PC-3 (cell line): ENCODE results near the gene THSD7A. TPM values are rescaled to one million over a fixed set of nuclear protein-coding genes. Genes with fewer than 3 reads are reported as not detected.

Experiments used
- ATAC-seq: fragments of 200-7000 bp; cut with Tn5 transposase; 2 replicates; pipeline ENCODE4 v1.9.1; 2020; ENCODE audit warnings: mild to moderate bottlenecking, moderate library complexity
- BruUV-seq: library from RNA; stranded (reverse); fragments of 400-500 nt; replicated peaks from 2 replicates; lab custom pipeline; 2021; lab: Mats Ljungman, UMichigan
- CTCF ChIA-PET: fragments of 300-600 bp; sonication (Branson Sonifier 250); formaldehyde crosslinking; loops from one replicate; lab custom pipeline; 2022; ENCODE audit warnings: antibody characterized with exemption; lab: Charles Lee
- POLR2A ChIA-PET: fragments of 300-600 bp; sonication (Branson Sonifier 250); formaldehyde crosslinking; loops from one replicate; lab custom pipeline; 2022; ENCODE audit warnings: antibody characterized with exemption; ENCODE audit not compliant: unreplicated experiment; lab: Charles Lee
- DNase-seq: peaks from one replicate; pipeline ENCODE4 v3.0.0-alpha.2; 2015
- H2AFZ ChIP-seq: fragments of 300-600 bp; sonication (generic); 2 replicates; pipeline ENCODE4 v1.6.0; 2016; ENCODE audit warnings: antibody characterized with exemption, low read length
- H3F3A ChIP-seq: fragments of 300-600 bp; sonication (generic); one replicate; pipeline ENCODE4 v1.6.0; 2017; ENCODE audit warnings: antibody characterized with exemption, low read length, control low read depth, mild to moderate bottlenecking; ENCODE audit not compliant: unreplicated experiment
- H3K27ac ChIP-seq: fragments of 300-600 bp; sonication (generic); 2 replicates; pipeline ENCODE4 v1.5.1; 2016; ENCODE audit warnings: mild to moderate bottlenecking, low read length
- H3K27me3 ChIP-seq: fragments of 300-600 bp; sonication (generic); 2 replicates; pipeline ENCODE4 v1.6.1; 2016; ENCODE audit warnings: low read length, mixed read lengths
- H3K36me3 ChIP-seq: fragments of 300-600 bp; sonication (generic); 2 replicates; pipeline ENCODE4 v1.6.1; 2016; ENCODE audit warnings: low read depth, mixed run types, low read length, mixed read lengths
- H3K4me1 ChIP-seq: fragments of 300-600 bp; sonication (generic); 2 replicates; pipeline ENCODE4 v1.5.1; 2016; ENCODE audit warnings: low read length; ENCODE audit not compliant: insufficient read depth
- H3K4me2 ChIP-seq: fragments of 300-600 bp; sonication (generic); 2 replicates; pipeline ENCODE4 v1.6.0; 2016; ENCODE audit warnings: low read length
- H3K4me3 ChIP-seq: fragments of 300-600 bp; sonication (generic); 2 replicates; pipeline ENCODE4 v1.5.1; 2016; ENCODE audit warnings: mild to moderate bottlenecking, low read length, mixed read lengths
- H3K79me2 ChIP-seq: fragments of 300-600 bp; sonication (generic); 2 replicates; pipeline ENCODE4 v1.6.1; 2017; ENCODE audit warnings: low read length, mixed read lengths
- H3K9ac ChIP-seq: fragments of 300-600 bp; sonication (generic); 2 replicates; pipeline ENCODE4 v1.6.0; 2016; ENCODE audit warnings: mild to moderate bottlenecking, low read length
- H3K9me2 ChIP-seq: fragments of 300-600 bp; sonication (generic); replicated peaks from 2 replicates; pipeline ENCODE4 v1.6.1; 2016; ENCODE audit warnings: mixed run types, low read length, mixed read lengths
- H3K9me3 ChIP-seq: fragments of 300-600 bp; sonication (generic); 2 replicates; pipeline ENCODE4 v1.6.1; 2016; ENCODE audit warnings: low read length, mixed read lengths
- H4K20me1 ChIP-seq: fragments of 300-600 bp; sonication (generic); 2 replicates; pipeline ENCODE4 v1.6.1; 2016; ENCODE audit warnings: low read length, mixed read lengths
- CTCF ChIP-seq: fragments of 300-600 bp; sonication (generic); conservative IDR thresholded peaks from 2 replicates; pipeline ENCODE4 v1.5.1; 2017; ENCODE audit warnings: antibody characterized with exemption, low read depth, mild to moderate bottlenecking, low read length
- EZH2 ChIP-seq: fragments of 300-600 bp; sonication (generic); IDR thresholded peaks from one replicate; pipeline ENCODE4 v1.6.1; 2017; ENCODE audit warnings: antibody characterized with exemption, mild to moderate bottlenecking, low read length; ENCODE audit not compliant: unreplicated experiment
- EZH2phosphoT487 ChIP-seq: fragments of 300-600 bp; sonication (generic); IDR thresholded peaks from 2 replicates; pipeline ENCODE4 v1.6.1; 2018; ENCODE audit warnings: mild to moderate bottlenecking, antibody characterized with exemption, low read length, borderline replicate concordance
- intact Hi-C: fragments of 100-400 bp; cut with micrococcal nuclease; formaldehyde crosslinking; loops from 2 replicates; pipeline ENCODE4 v1.9.0; 2023
- total RNA-seq: library from RNA; depleted of rRNA; stranded (reverse); fragments of >200 nt; gene quantifications from 2 replicates; pipeline ENCODE4 v1.2.3, GENCODE V29; 2014

The THSD7A gene
- total RNA-seq, 1 experiment from 2014 or later, result 0.04 TPM

- DNase-seq (no peak), ATAC-seq (no peak)
- no peaks in the 10 kb centered on the region for H3F3A ChIP-seq
- intact Hi-C loops, result no loop called here
- H3K27ac ChIP-seq, result no peak overlapping the region
- TF ChIP-seq CTCF (no peak), EZH2phosphoT487 (no peak), EZH2 (no peak)
- H3K9me2 ChIP-seq, result no peaks in the 10 kb centered on the region
- no peak overlapping the region for H3K4me2 ChIP-seq
- no peak overlapping the region for H3K9ac ChIP-seq
- H3K79me2 ChIP-seq, result no peaks in the 10 kb centered on the region
- no peaks in the 10 kb centered on the region for H3K9me3 ChIP-seq
- no peaks in the 10 kb centered on the region for H4K20me1 ChIP-seq
- no TSS peak for BruUV-seq
- ChIA-PET POLR2A (no interaction called here), CTCF (no interaction called here)
- H3K4me1 ChIP-seq, result no peaks in the 10 kb centered on the region
- H3K27me3 ChIP-seq, result no peaks in the 10 kb centered on the region
- H3K4me3 ChIP-seq, result no peak overlapping the region
- no peak overlapping the region for H2AFZ ChIP-seq
- no peaks in the 10 kb centered on the region for H3K36me3 ChIP-seq
Measured at GRCh38 chr7:11570205-11570604, 261.8 kb downstream of the THSD7A start.

- peak; percentile 9 for DNase-seq
- Histone ChIP-seq H3K9me2 (no peaks in the 10 kb centered on the region), H3K36me3 (no peaks in the 10 kb centered on the region), H4K20me1 (no peaks in the 10 kb centered on the region), H3K27ac (no peak overlapping the region), H3F3A (no peaks in the 10 kb centered on the region), H3K79me2 (no peaks in the 10 kb centered on the region), H3K27me3 (no peaks in the 10 kb centered on the region), H3K4me3 (no peak overlapping the region), H3K4me2 (no peak overlapping the region), H2AFZ (no peak overlapping the region), H3K9me3 (no peaks in the 10 kb centered on the region), H3K9ac (no peak overlapping the region), H3K4me1 (no peaks in the 10 kb centered on the region)
- ChIA-PET CTCF (no interaction called here), POLR2A (no interaction called here)
- ATAC-seq, result no peak
- TF ChIP-seq EZH2 (no peak), EZH2phosphoT487 (no peak), CTCF (no peak)
- BruUV-seq, result no TSS peak
- intact Hi-C loops, result no loop called here
Measured at GRCh38 chr7:11567571-11567970, 264.4 kb downstream of the THSD7A start.

- Histone ChIP-seq H3K9me2 (no peaks in the 10 kb centered on the region), H3K27ac (no peak overlapping the region), H4K20me1 (no peaks in the 10 kb centered on the region), H3F3A (no peaks in the 10 kb centered on the region), H3K4me3 (no peak overlapping the region), H3K9me3 (no peaks in the 10 kb centered on the region), H3K4me1 (no peaks in the 10 kb centered on the region), H3K4me2 (no peak overlapping the region), H3K9ac (no peak overlapping the region), H2AFZ (no peak overlapping the region), H3K27me3 (no peaks in the 10 kb centered on the region), H3K36me3 (no peaks in the 10 kb centered on the region), H3K79me2 (no peaks in the 10 kb centered on the region)
- DNase-seq (peak; percentile 48), ATAC-seq (peak; percentile 96)
- peak; percentile 53 for TF ChIP-seq CTCF
- TF ChIP-seq EZH2phosphoT487, result no peak
- intact Hi-C loops, result loop anchor here (1.0 to 5.0 kb wide), 3 partner anchors 71 to 185 kb away; no protein-coding TSS in a partner anchor
- POLR2A ChIA-PET, result no interaction called here
- CTCF ChIA-PET, result no interaction called here
- BruUV-seq, result no TSS peak
Measured at GRCh38 chr7:11557627-11558026, 274.4 kb downstream of the THSD7A start.
